ENCODE measurements around the gene ROCK2. TPM values are rescaled to one million over a fixed set of nuclear protein-coding genes. Genes with fewer than 3 reads are reported as not detected.
"Not testable (repeated sequence)": the region's sequence is repeated elsewhere in the genome, so short reads cannot be mapped to it uniquely, and the experiment has no call there.

ROCK2 gene
- total RNA-seq, 2 donors from 2014 or later: 19.1 to 26.3 TPM

DNA sequence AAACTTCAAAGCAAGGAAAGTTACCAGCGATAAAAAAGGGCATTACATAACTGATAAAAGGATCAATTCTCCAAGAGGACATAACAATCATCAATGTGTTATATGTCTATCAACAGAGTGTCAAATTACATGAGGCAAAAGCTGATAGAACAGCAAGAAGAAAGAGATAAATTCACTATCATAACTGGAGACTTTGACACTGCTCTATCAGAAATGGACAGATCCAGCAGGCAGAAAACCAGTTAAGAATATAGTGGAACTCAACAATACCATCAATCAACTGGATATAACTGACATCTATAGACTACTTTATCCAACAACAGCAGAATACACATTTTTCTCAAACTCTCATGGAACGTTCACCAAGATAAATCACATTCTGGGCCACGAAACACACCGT lies 65.0 kb downstream of the ROCK2 start:
- H3K4me3 Mint-ChIP-seq: no peak overlapping the region
- H3K27me3 Mint-ChIP-seq: no peaks in the 10 kb centered on the region
- DNase-seq (ENCODE audit: low spot score) (no peak), ATAC-seq (no peak)
- H3K27ac Mint-ChIP-seq: no peak overlapping the region
- H3K36me3 Mint-ChIP-seq: peaks cover 26% of the 10 kb centered on the region
- H3K4me1 Mint-ChIP-seq (ENCODE audit: low read depth in 2 of 2): peaks cover 3 to 23% of the 10 kb centered on the region in 2 donors
- no peaks in the 10 kb centered on the region for H3K9me3 Mint-ChIP-seq

DNA sequence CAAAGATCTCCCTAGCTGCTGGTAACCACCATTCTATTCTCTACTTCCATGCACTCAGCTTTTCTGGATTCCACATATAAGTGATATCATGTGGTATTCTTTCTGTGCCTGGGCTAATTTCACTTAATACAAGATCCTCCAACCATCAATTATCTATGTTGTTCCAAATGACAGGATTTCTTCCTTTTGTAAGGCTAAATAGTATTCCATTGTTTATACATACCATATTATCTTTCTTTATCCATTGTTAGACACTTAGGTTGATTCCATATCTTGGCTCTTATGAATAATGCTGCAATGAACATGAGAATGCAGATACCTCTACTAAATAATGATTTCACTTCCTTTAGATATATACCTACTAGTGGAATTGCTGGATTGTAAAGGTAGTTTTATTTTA lies 66.2 kb downstream of the ROCK2 start:
- no peaks in the 10 kb centered on the region for H3K27me3 Mint-ChIP-seq
- no peak for ATAC-seq
- no peak overlapping the region for H3K4me3 Mint-ChIP-seq
- no peak for DNase-seq (ENCODE audit: low spot score)
- H3K4me1 Mint-ChIP-seq (ENCODE audit: low read depth in 2 of 2): peaks cover 10 to 32% of the 10 kb centered on the region in 2 donors
- no peaks in the 10 kb centered on the region for H3K9me3 Mint-ChIP-seq
- H3K27ac Mint-ChIP-seq: no peak overlapping the region
- peaks cover 19% of the 10 kb centered on the region for H3K36me3 Mint-ChIP-seq

DNA sequence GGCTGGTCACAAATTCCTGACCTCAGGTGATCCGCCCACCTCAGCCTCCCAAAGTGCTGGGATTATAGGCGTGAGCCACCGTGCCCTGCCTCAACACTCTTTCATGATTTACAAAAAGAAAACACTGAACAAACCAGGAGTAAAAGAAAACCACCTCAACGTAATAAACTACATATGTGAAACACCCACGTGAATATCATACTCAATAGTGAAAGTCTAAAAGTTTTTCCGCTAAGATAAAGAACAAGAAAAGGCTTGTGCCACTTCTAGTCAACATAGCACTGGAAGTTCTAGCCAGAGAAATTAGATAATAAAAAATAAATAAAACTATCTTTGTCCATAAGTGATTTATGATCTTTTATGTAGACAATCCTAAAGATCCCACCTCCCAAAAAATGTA lies 68.5 kb downstream of the ROCK2 start:
- H3K36me3 Mint-ChIP-seq: peaks cover 6% of the 10 kb centered on the region
- ATAC-seq (no peak), DNase-seq (ENCODE audit: low spot score) (no peak)
- H3K27me3 Mint-ChIP-seq: no peaks in the 10 kb centered on the region
- H3K9me3 Mint-ChIP-seq: no peaks in the 10 kb centered on the region
- H3K4me3 Mint-ChIP-seq: no peak overlapping the region
- peaks cover 12 to 32% of the 10 kb centered on the region in 2 donors for H3K4me1 Mint-ChIP-seq (ENCODE audit: low read depth in 2 of 2)
- H3K27ac Mint-ChIP-seq: no peak overlapping the region

DNA sequence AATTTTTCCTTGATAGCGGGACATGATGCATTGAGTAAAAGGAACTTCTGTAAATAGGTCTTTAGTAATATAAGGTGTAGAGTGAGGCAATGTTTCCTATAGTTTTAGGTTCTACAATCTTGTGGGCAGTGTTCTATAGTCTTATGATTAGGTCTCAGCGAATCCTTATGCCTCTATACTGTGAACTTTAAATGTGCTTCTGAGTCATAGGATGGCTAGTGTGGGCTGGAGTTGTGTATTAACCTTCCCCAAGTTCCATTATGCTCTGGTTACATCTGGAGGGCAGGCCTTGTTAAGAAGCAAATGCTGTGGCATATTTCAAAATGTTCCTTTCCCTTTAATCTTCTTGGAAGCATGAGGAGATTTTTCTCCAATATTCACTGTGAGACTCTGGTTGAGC lies 73.5 kb downstream of the ROCK2 start:
- H3K9me3 Mint-ChIP-seq: no peaks in the 10 kb centered on the region
- H3K36me3 Mint-ChIP-seq: peaks cover 16% of the 10 kb centered on the region
- ATAC-seq (no peak), DNase-seq (ENCODE audit: low spot score) (no peak)
- H3K4me3 Mint-ChIP-seq: no peak overlapping the region
- H3K27ac Mint-ChIP-seq: no peak overlapping the region
- peaks cover 15 to 21% of the 10 kb centered on the region in 2 donors for H3K4me1 Mint-ChIP-seq (ENCODE audit: low read depth in 2 of 2)
- H3K27me3 Mint-ChIP-seq: no peaks in the 10 kb centered on the region

DNA sequence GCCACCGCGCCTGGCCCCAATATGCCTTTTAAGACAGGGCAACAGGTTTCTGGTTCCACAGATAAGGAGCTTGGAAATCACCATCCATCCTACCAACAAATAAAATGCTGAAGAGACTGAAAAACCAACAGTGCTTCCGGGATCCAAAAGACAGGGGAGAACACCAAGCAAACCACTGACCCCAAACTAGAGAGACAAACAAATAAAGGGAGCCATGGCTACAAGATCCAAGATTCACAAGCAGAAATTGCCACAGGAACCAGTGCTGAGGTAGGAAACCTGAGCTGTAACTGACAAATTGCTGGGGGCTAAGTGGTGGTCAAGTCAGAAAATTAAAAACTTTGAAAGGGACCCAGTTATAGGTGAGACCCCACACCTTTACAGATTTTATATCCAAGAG lies 76.5 kb downstream of the ROCK2 start:
- peaks cover 10 to 14% of the 10 kb centered on the region in 2 donors for H3K4me1 Mint-ChIP-seq (ENCODE audit: low read depth in 2 of 2)
- ATAC-seq: no peak
- H3K36me3 Mint-ChIP-seq: peaks cover 16% of the 10 kb centered on the region
- no peak overlapping the region for H3K4me3 Mint-ChIP-seq
- H3K27ac Mint-ChIP-seq: no peak overlapping the region
- no peaks in the 10 kb centered on the region for H3K27me3 Mint-ChIP-seq
- DNase-seq (ENCODE audit: low spot score): no peak
- H3K9me3 Mint-ChIP-seq: no peaks in the 10 kb centered on the region

DNA sequence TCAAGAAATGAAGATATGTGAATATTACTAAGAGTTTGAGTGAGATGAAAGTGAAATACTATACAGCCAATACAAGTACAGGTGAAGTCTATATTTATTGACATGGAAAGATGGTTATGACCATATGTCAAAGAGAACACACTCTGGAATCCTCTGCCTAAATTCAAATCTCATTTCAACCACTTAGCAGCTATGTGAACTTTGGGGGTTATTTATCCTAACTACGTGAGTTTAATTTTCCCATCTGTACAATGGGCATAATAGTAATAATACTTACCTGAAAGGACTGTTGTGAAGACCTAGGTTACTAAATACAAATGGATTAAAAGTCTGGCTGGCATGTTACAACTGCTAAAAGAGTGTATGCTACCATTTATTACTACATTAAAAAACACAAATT lies 79.6 kb downstream of the ROCK2 start:
- Mint-ChIP-seq H3K27ac (no peak overlapping the region), H3K4me1 (ENCODE audit: low read depth in 2 of 2) (peaks cover 6 to 8% of the 10 kb centered on the region in 2 donors), H3K27me3 (no peaks in the 10 kb centered on the region), H3K36me3 (peaks cover 7% of the 10 kb centered on the region), H3K9me3 (no peaks in the 10 kb centered on the region), H3K4me3 (no peak overlapping the region)
- no peak for DNase-seq (ENCODE audit: low spot score)
- ATAC-seq: no peak

DNA sequence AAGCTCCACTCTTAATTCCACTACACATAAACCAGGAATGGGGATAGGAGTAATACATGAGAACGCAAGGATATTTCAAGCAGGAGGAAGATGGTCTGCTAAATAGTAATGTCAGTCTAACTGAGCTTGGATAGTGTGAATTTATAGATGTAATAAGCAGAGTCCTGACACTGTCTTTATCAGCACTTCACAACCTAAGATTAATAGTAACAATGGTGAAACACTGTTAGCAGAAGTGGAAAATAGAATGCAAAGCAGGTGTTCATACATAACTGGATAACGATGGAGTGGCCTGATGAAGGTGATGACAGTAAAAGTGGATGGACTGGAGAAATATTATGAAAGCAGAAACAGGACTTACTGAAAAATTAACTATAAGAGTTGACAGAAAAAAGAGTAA lies 80.4 kb downstream of the ROCK2 start:
- H3K27ac Mint-ChIP-seq: no peak overlapping the region
- no peak for DNase-seq (ENCODE audit: low spot score)
- peaks cover 6 to 8% of the 10 kb centered on the region in 2 donors for H3K4me1 Mint-ChIP-seq (ENCODE audit: low read depth in 2 of 2)
- peaks cover 6% of the 10 kb centered on the region for H3K36me3 Mint-ChIP-seq
- H3K9me3 Mint-ChIP-seq: no peaks in the 10 kb centered on the region
- ATAC-seq: no peak
- H3K27me3 Mint-ChIP-seq: no peaks in the 10 kb centered on the region
- no peak overlapping the region for H3K4me3 Mint-ChIP-seq

DNA sequence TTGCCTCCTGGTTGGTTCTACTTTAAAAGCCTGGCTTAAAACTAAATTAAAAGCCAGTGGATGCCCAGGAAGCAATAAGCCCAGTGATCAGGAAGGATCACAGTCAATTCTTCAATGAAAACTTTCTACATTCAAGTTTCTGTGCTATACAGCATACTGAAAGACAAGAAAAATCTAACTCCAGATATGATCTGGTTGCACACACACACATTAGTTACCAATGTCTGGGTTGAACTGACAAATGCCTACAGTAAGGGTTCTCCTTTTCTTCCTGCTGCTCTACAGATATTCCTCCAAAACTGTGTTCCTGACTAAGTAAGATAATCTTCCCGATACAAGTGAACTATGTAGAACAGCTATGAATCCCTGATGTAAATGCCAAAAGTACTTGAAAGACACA lies 81.3 kb downstream of the ROCK2 start:
- no peak overlapping the region for H3K4me3 Mint-ChIP-seq
- peaks cover 6 to 11% of the 10 kb centered on the region in 2 donors for H3K4me1 Mint-ChIP-seq (ENCODE audit: low read depth in 2 of 2)
- H3K27me3 Mint-ChIP-seq: no peaks in the 10 kb centered on the region
- ATAC-seq (no peak), DNase-seq (ENCODE audit: low spot score) (no peak)
- no peak overlapping the region for H3K27ac Mint-ChIP-seq
- H3K9me3 Mint-ChIP-seq: no peaks in the 10 kb centered on the region
- H3K36me3 Mint-ChIP-seq: no peaks in the 10 kb centered on the region

DNA sequence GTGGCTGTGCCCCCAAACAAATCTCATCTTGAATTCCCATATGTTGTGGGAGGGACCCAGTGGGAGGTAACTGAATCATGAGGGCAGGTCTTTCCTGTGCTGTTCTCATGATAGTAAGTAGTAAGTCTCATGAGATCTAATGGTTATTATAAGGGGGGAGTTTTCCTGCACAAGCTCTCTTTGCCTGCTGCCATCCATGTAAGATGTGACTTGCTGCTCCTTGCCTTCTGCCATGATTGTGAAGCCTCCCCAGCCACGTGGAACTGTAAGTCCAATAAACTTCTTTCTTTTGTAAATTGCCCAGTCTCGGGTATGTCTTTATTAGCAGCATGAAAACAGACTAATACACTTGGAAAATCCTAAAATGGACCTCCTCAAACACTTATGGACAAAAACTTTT lies 82.0 kb downstream of the ROCK2 start:
- DNase-seq (ENCODE audit: low spot score); H3K4me3 Mint-ChIP-seq; H3K9me3 Mint-ChIP-seq; H3K36me3 Mint-ChIP-seq; H3K27me3 Mint-ChIP-seq; H3K27ac Mint-ChIP-seq; ATAC-seq: not testable (repeated sequence)
- peaks cover 6 to 10% of the 10 kb centered on the region in 2 donors for H3K4me1 Mint-ChIP-seq (ENCODE audit: low read depth in 2 of 2)

DNA sequence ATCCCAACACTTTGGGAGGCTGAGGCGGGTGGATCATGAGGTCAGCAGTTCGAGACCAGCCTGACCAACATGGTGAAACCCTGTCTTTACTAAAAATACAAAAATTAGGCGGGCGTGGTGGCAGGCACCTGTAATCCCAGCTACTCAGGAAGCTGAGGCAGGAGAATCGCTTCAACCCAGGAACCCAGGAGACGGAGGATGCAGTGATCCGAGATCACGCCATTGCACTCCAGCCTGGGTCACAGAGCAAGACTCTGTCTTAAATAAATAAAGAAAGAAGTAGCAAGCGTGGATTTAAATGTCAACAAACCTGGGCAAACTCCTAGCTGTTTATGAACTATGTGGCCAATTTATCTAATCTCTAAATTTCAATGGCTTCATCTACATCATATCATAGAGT lies 82.9 kb downstream of the ROCK2 start:
- H3K27me3 Mint-ChIP-seq, H3K9me3 Mint-ChIP-seq: not testable (repeated sequence)

DNA sequence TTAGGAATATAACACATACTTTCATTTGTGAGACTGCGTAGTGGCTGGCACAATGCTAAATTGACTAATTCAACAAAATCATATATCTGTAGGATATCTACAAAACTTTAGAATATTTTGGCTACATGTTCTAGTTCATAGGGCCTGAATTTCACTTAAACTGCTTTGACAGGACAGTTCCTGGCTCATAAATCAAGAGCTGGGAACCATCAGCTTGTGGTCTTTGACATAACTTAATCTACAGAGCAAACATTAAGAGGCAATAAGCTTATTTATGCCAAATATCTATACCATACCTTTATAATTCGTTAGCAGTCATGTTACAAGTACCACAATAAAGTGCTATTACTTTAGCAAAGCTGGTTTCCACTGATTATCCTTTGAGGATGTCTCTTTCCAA lies 83.5 kb downstream of the ROCK2 start:
- H3K27ac Mint-ChIP-seq: no peak overlapping the region

More for the DNA sequence above, 82.9 kb downstream of the ROCK2 start:
- H3K4me1 Mint-ChIP-seq (ENCODE audit: low read depth in 2 of 2); H3K27ac Mint-ChIP-seq; H3K4me3 Mint-ChIP-seq; DNase-seq (ENCODE audit: low spot score); H3K36me3 Mint-ChIP-seq; ATAC-seq: not testable (repeated sequence)

DNA sequence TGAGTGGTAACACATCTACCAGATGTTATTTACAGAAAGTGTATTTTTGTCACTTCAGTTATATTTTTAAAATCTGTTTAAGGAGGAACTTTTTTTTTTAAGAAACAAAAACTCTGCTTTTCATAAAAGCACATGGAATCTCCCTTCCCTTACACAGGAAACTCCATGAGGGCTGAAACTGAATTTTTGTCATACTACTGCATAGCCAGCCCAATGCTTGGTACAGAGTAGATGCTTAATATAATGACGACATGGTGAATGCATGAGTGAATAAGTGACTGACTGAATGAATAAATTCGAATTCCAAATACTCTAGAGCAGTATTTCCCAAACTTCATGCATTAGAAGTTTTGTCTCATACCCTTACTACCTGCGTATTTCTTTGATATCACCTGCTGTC lies 86.5 kb downstream of the ROCK2 start:
- Mint-ChIP-seq H3K4me1 (ENCODE audit: low read depth in 2 of 2) (peaks cover 0 to 7% of the 10 kb centered on the region in 2 donors), H3K9me3 (no peaks in the 10 kb centered on the region), H3K27ac (no peak overlapping the region), H3K4me3 (no peak overlapping the region), H3K36me3 (no peaks in the 10 kb centered on the region), H3K27me3 (no peaks in the 10 kb centered on the region)
- ATAC-seq: no peak
- DNase-seq (ENCODE audit: low spot score): no peak

More for the DNA sequence above, 83.5 kb downstream of the ROCK2 start:
- peaks cover 6 to 8% of the 10 kb centered on the region in 2 donors for H3K4me1 Mint-ChIP-seq (ENCODE audit: low read depth in 2 of 2)
- H3K36me3 Mint-ChIP-seq: no peaks in the 10 kb centered on the region
- H3K4me3 Mint-ChIP-seq: no peak overlapping the region
- H3K27me3 Mint-ChIP-seq: no peaks in the 10 kb centered on the region
- no peak for ATAC-seq
- H3K9me3 Mint-ChIP-seq: no peaks in the 10 kb centered on the region
- DNase-seq (ENCODE audit: low spot score): no peak

DNA sequence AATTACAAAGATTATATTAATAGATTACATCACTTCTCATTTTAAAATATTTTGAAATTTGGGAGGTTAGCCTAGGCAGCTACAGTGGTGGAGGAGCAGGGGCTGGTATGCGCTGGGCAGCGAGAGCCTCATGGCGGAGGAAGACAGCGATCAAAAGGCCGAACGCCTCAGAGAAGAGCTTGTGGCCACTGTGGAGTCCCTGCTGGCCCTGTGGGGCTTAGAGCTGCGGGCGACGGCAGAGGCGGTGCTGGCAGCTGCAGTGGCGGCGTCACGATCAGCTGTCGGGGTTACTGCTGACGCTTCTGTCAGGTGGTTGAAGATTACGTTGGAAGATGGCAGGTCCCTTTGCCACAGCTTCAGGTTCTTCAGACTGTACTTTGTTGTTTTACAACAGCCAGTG lies 87.4 kb downstream of the ROCK2 start:
- no peaks in the 10 kb centered on the region for H3K27me3 Mint-ChIP-seq
- H3K4me1 Mint-ChIP-seq (ENCODE audit: low read depth in 2 of 2): peaks cover 0 to 7% of the 10 kb centered on the region in 2 donors
- no peaks in the 10 kb centered on the region for H3K9me3 Mint-ChIP-seq
- no peak overlapping the region for H3K4me3 Mint-ChIP-seq
- ATAC-seq (no peak), DNase-seq (ENCODE audit: low spot score) (no peak)
- no peak overlapping the region for H3K27ac Mint-ChIP-seq
- H3K36me3 Mint-ChIP-seq: no peaks in the 10 kb centered on the region

DNA sequence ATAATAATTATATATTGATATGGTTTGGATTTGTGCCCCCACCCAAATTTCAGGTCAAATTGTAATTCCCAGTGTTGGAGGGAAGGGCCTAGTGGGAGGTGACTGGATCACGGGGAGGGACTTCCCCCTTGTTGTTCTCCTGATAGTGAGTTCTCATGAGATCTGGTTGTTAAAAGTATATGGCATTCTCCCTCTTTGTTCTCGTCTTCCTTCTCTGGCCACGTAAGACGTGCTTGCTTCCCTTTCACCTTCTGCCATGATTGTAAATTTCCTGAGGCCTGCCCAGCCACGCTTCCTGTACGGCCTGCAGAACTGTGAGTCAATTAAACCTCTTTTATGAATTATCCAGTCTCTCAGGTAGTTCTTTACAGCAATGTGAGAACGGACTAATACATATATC lies 88.3 kb downstream of the ROCK2 start:
- Mint-ChIP-seq H3K27ac (no peak overlapping the region), H3K9me3 (no peaks in the 10 kb centered on the region), H3K4me3 (no peak overlapping the region), H3K36me3 (no peaks in the 10 kb centered on the region), H3K4me1 (ENCODE audit: low read depth in 2 of 2) (peaks cover under 1 to 7% of the 10 kb centered on the region in 2 donors), H3K27me3 (no peaks in the 10 kb centered on the region)
- DNase-seq (ENCODE audit: low spot score) (no peak), ATAC-seq (no peak)

DNA sequence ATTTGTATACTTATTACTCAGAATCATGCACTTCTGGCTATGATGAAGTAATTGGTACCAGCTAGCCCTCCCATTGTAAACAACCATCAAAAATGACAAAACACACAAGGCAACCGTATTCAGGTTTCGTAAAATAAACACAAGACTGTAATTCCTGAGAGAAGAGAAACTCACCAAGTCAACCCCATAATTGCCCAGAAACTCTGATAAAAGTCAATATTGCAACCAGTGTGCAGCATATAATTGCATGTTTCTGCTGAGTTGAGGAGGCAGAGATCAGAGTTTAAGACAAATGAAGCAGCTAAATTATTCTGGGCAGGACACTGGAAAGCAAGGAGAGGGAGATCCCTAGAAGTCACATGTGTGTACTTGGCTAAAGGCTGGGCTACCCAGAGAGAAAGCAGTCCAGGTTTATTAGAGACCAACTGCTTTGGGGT lies 90.3 kb downstream of the ROCK2 start:
- H3K4me1 Mint-ChIP-seq (ENCODE audit: low read depth in 2 of 2): peaks cover 7 to 13% of the 10 kb centered on the region in 2 donors
- no peaks in the 10 kb centered on the region for H3K36me3 Mint-ChIP-seq
- no peak overlapping the region for H3K4me3 Mint-ChIP-seq
- H3K27ac Mint-ChIP-seq: no peak overlapping the region
- H3K9me3 Mint-ChIP-seq: no peaks in the 10 kb centered on the region
- DNase-seq (ENCODE audit: low spot score): no peak
- no peak for ATAC-seq
- no peaks in the 10 kb centered on the region for H3K27me3 Mint-ChIP-seq
